ENCODE measurements around the gene XPR1. TPM values are rescaled to one million over a fixed set of nuclear protein-coding genes. Genes with fewer than 3 reads are reported as not detected.

Gene XPR1
- total and polyA plus RNA-seq, 2 donors (not counting 3 experiments of a cell fraction or from before 2014, with no cell fraction given) = 23.9 to 26.7 TPM

GRCh38 chr1:180641662-180642061, 9.8 kb downstream of the XPR1 start:
- Histone ChIP-seq H3K36me3 (ENCODE audit: control insufficient read depth in 2 of 2, extremely low read depth in 1 of 2, insufficient read depth in 2 of 2, low read length in 2 of 2) (no peaks in the 10 kb centered on the region), H4K20me1 (replicated peaks; ENCODE audit: control insufficient read depth, extremely low read depth, insufficient read depth, low read length) (peaks cover 5% of the 10 kb centered on the region), H3K9me3 (replicated peaks; ENCODE audit: control insufficient read depth, insufficient read depth, low read length) (no peaks in the 10 kb centered on the region), H3K9me1 (replicated peaks; ENCODE audit: control insufficient read depth, extremely low read depth, insufficient read depth, low read length) (no peaks in the 10 kb centered on the region), H3K27me3 (ENCODE audit: control insufficient read depth in 2 of 2, insufficient read depth in 2 of 2, low read length in 2 of 2) (no peaks in the 10 kb centered on the region), H3K79me2 (ENCODE audit: control insufficient read depth, insufficient read depth, low read length) (peaks cover 7% of the 10 kb centered on the region), H3K4me2 (ENCODE audit: insufficient read depth, low read length) (no peak overlapping the region), H3K4me3 (replicated peaks in 1 of 3; ENCODE audit: insufficient read depth in 1 of 3, low read depth in 1 of 3, low read length in 3 of 3) (no peak overlapping the region), H3K27ac (ENCODE audit: insufficient read depth, low read depth, low read length) (no peak overlapping the region), H3K4me1 (ENCODE audit: control insufficient read depth, extremely low read depth, insufficient read depth, low read length) (no peaks in the 10 kb centered on the region), H2AFZ (ENCODE audit: low read depth, low read length) (no peak overlapping the region), H3K9ac (replicated peaks; ENCODE audit: extremely low read depth, insufficient read depth, low read length) (no peak overlapping the region)
- BruUV-seq (replicated peaks) = no TSS peak
- POLR2A ChIA-PET = no interaction called here
- TF ChIP-seq EZH2 (IDR thresholded peaks at IDR 0.05; ENCODE audit: borderline replicate concordance, low read depth, low read length, severe bottlenecking) = no peak
- no peak for TF ChIP-seq FOS (IDR thresholded peaks at IDR 0.05; ENCODE audit: borderline replicate concordance, insufficient read depth, low read length)
- TF ChIP-seq CTCF (IDR thresholded peaks at IDR 0.05; ENCODE audit: extremely low read depth in 1 of 2, insufficient read depth in 1 of 2, low read depth in 1 of 2, low read length in 2 of 2) = no peak
- no peak for TF ChIP-seq POLR2A (IDR thresholded peaks at IDR 0.05; ENCODE audit: low read depth, low read length)
- TF ChIP-seq MAX (IDR thresholded peaks at IDR 0.05; ENCODE audit: insufficient read depth, insufficient read length) = no peak
- no peak for TF ChIP-seq MYC (IDR thresholded peaks at IDR 0.05; ENCODE audit: low read depth, low read length)
- no peak for TF ChIP-seq POLR2AphosphoS5 (IDR thresholded peaks at IDR 0.05; ENCODE audit: insufficient read depth, low read depth, low read length)
- no peak for TF ChIP-seq GATA2 (IDR thresholded peaks at IDR 0.05; ENCODE audit: insufficient read depth, insufficient read length, low read depth, low read length)
- TF ChIP-seq JUN (IDR thresholded peaks at IDR 0.05; ENCODE audit: borderline replicate concordance, insufficient read depth, insufficient read length, low read depth) = no peak
- no peak for FAIRE-seq
- dilution Hi-C loops (cut with MboI; ENCODE audit: extremely low pct_ligation_motif_present, low sequenced_read_pairs) (no loop called here), intact Hi-C loops (cut with micrococcal nuclease) (no loop called here)
- no peak for DNase-seq (ENCODE audit: low read depth, low spot score)
- CTCF ChIA-PET = interaction anchor here (0.7 kb wide), 1 partner anchor 221 kb away, joined by 3 read pairs; no protein-coding TSS in a partner anchor

All from endothelial cell of umbilical vein (primary cell).